Heart right ventricle (tissue), 16 donors: ENCODE data around the gene CD2. TPM values are rescaled to one million over a fixed set of nuclear protein-coding genes. Genes with fewer than 3 reads are reported as not detected.
A peak's percentile ranks its signal among the peaks of the same experiment; 100 is the strongest.

Source experiments
- ATAC-seq, 8 donors: fragments of 200-7000 bp; cut with Tn5 transposase; one replicate each; pipeline ENCODE4 v1.9.1; 2020; ENCODE audit warnings: mild to moderate bottlenecking in 8 of 8, moderate library complexity in 8 of 8, moderate number of reproducible peaks in 1 of 8
- DNase-seq, 2 donors: peaks; one replicate each; pipeline ENCODE4 v3.0.0-alpha.2; 2020
- H3K27ac ChIP-seq, 10 donors: fragments of 200-600 bp; sonication (generic) in 2 of 10; one replicate each; pipeline versions ENCODE4 v1.5.0 to v1.8.0; 2020 to 2022; ENCODE audit warnings: mild to moderate bottlenecking in 3 of 10
- H3K27me3 ChIP-seq, 7 donors: fragments of 200-600 bp; one replicate each; pipeline ENCODE4 v1.8.0; 2021 to 2022; ENCODE audit warnings: mild to moderate bottlenecking in 2 of 7
- H3K36me3 ChIP-seq, 9 donors: fragments of 200-600 bp; sonication (generic) in 1 of 9; one replicate each; pipeline versions ENCODE4 v1.5.0 to v1.8.0; 2020 to 2022; ENCODE audit warnings: mild to moderate bottlenecking in 2 of 9
- H3K4me1 ChIP-seq, 9 donors: fragments of 200-600 bp; sonication (generic) in 1 of 9; one replicate each; pipeline versions ENCODE4 v1.5.0 to v1.8.0; 2020 to 2022; ENCODE audit warnings: mild to moderate bottlenecking in 4 of 9
- H3K4me3 ChIP-seq, 10 donors: fragments of 200-600 bp; sonication (generic) in 2 of 10; one replicate each; pipeline versions ENCODE4 v1.5.0 to v1.8.0; 2020 to 2022; ENCODE audit warnings: mild to moderate bottlenecking in 7 of 10, moderate library complexity in 2 of 10
- H3K9me3 ChIP-seq, 11 donors: fragments of 200-600 bp in 10 of 11; sonication (generic) in 2 of 11; one replicate each; pipeline versions ENCODE4 v1.5.0 to v1.8.0; 2013 to 2022; ENCODE audit warnings: mild to moderate bottlenecking in 2 of 11, control low read depth in 1 of 11, moderate library complexity in 1 of 11
- WGBS, 2 donors: extraction: QIAGEN DNeasy Blood & Tissue Kit; methylation state at CpG; one replicate each; pipeline ENCODE4 v1.1.7; 2013; ENCODE audit warnings: inconsistent platforms in 1 of 2; 5-methylcytosine and 5-hydroxymethylcytosine counted together
- intact Hi-C, 10 donors: fragments of 100-400 bp; cut with DNase I; formaldehyde crosslinking; loops; one replicate each; pipeline versions ENCODE4 v1.11.1 to v1.14.2; 2022
- polyA plus RNA-seq, 2 donors: library from polyadenylated mRNA; stranded (reverse); fragments of 200-250 nt; gene quantifications; one replicate each; pipeline ENCODE4 v1.2.3, GENCODE V29; 2013
- total RNA-seq, 10 donors: library from RNA; stranded (reverse); fragmentation: NEBNext Ultra II Directional in 3 of 10; extraction: Animal tissue kit (Norgen Biotek cat#: 25700) in 3 of 10; gene quantifications; one replicate each; pipeline versions ENCODE4 v1.2.1 to v1.2.4, GENCODE V29; 2021 to 2023
- TF ChIP-seq, protein P1 (sequence below), 9 donors: fragments of 200-600 bp; sonication (generic) in 2 of 9; IDR thresholded peaks; one replicate each; pipeline versions ENCODE4 v1.5.0 to v1.8.0; 2021 to 2022; ENCODE audit warnings: antibody characterized with exemption in 9 of 9, mild to moderate bottlenecking in 5 of 9, moderate library complexity in 1 of 9
- donor health status: Arrhythmogenic right ventricular cardiomyopathy.
- donor health status: ischemic (EF 13 %, LVEDD 7.1; RV severe dilation, severe dysfunction).
- donor health status: healthy with polysubstance abuse.
- donor health status: DM: no; HTN: yes; CAD: no.
- donor health status: DM: no; HTN: no; CAD: no.
- donor health status: ischemic (EF 25% LVEDD 6.9; RV normal size, moderate dysfunction).
- donor health status: ischemic (EF 25% LVEDD 5.7; RV mildly dilated, moderate dysfunction).
- donor health status: healthy.
- donor health status: DM: yes; HTN: yes; CAD: no.
- donor health status: Ischemic cardiomyopathy.
- donor health status: ischemic (EF 35%, LVEDD 5.7; RV mildly dilated, moderate dysfunction).
- donor health status: nonischemic (EF 11% LVEDD 7.7; RV severe dilation, severe dysfunction).
- donor health status: DM: yes; HTN: yes; CAD: no.
- donor health status: PGD.
- donor health status: ischemic (EF 29% LVEDD 5.4; RV normal size, mild dysfunction).
- donor health status: nonischemic (EF 23%, LVEDD 6.1; RV moderate dilation, normal function).

Gene CD2
- total and polyA plus RNA-seq, 12 donors, result 0.20 to 6.5 (median 1.0) TPM; not detected in 3

DNA sequence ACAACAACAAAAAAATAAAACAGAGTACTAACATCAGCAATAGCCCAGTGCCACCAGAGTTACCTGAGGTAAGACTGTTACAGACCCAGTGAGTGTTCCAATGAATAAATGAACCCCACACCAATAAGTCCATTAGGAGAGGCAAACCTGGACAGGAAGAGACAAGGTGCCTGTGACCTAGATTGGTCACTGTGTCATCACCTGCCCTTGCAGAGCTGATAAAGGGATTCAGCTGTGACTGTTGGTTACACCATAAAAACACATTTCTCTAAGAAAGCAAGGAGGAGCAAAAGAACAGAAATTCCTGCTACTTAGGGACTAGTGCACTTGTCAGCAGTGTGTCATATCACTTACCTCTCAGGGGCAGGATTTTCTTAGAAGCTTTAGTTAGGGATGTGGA lies 37.5 kb downstream of the CD2 start:
- peaks cover 0 to 15% (median 0%) of the 10 kb centered on the region in 7 donors for H3K27me3 ChIP-seq
- no peaks in the 10 kb centered on the region for H3K36me3 ChIP-seq
- H3K9me3 ChIP-seq, result peaks cover 0 to 8% (median 0%) of the 10 kb centered on the region in 11 donors
- H3K4me3 ChIP-seq, result no peak overlapping the region
- TF ChIP-seq, protein P1, sequence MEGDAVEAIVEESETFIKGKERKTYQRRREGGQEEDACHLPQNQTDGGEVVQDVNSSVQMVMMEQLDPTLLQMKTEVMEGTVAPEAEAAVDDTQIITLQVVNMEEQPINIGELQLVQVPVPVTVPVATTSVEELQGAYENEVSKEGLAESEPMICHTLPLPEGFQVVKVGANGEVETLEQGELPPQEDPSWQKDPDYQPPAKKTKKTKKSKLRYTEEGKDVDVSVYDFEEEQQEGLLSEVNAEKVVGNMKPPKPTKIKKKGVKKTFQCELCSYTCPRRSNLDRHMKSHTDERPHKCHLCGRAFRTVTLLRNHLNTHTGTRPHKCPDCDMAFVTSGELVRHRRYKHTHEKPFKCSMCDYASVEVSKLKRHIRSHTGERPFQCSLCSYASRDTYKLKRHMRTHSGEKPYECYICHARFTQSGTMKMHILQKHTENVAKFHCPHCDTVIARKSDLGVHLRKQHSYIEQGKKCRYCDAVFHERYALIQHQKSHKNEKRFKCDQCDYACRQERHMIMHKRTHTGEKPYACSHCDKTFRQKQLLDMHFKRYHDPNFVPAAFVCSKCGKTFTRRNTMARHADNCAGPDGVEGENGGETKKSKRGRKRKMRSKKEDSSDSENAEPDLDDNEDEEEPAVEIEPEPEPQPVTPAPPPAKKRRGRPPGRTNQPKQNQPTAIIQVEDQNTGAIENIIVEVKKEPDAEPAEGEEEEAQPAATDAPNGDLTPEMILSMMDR (IDR thresholded peaks at IDR 0.05), result no peak
- ATAC-seq (no peak), DNase-seq (no peak)
- H3K27ac ChIP-seq, result no peak overlapping the region
- intact Hi-C loops, result no loop called here
- H3K4me1 ChIP-seq, result peaks cover 0 to 14% (median 0%) of the 10 kb centered on the region in 9 donors

DNA sequence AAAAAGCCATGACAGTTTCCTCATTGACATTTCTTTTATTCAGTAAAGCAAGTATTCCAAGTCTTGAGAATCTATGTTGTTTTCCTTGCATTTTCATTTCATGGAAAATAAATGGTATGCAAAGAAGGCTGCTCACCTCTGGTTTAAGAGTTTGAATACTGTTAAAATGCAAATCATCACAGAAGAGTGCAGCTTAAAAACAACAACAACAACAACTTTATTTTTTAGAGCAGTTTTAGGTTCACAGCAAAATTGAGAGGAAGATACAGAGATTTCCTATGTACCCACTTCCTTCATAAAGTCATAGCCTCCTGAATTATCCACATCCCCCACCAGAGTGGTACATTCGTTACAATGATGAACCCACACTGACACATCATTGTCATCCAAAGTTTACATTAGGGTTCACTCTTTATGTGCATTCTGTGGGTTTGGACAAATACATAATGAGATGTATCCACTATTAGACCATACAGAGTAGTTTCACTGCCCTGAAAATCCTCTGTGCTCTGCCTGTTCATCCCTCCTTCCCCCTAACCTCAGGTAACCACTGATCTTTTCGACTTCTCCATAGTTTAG lies 39.2 kb downstream of the CD2 start:
- 62 to 83% methylated on average over 2 of the region's 2 CpGs for WGBS, 2 donors
- DNase-seq (no peak), ATAC-seq (no peak)
- Histone ChIP-seq H3K27ac (no peak overlapping the region), H3K36me3 (no peaks in the 10 kb centered on the region), H3K9me3 (peaks cover 0 to 3% (median 0%) of the 10 kb centered on the region in 11 donors), H3K4me1 (peaks cover 0 to 14% (median 0%) of the 10 kb centered on the region in 9 donors), H3K4me3 (no peak overlapping the region), H3K27me3 (peaks cover 0 to 22% (median 0%) of the 10 kb centered on the region in 7 donors)
- TF ChIP-seq, protein P1 (IDR thresholded peaks at IDR 0.05), result no peak
- intact Hi-C loops, result no loop called here

DNA sequence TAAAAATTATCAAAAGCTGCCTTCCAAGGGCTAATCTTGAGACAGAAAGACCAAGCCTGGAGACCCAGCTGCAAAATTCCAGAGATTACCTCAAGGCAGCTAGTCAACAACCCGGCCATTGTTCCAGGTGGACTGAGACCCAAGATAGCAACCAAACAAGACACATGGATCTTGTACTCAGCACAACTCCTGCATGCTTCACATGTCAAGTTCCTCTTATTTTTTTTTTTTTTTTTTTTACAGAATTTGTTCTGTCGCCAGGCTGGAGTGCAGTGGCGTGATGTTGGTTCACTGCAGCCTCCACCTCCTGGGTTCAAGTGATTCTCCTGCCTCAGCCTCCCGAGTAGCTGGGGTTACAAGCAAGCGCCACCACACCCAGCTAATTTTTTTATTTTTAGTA lies 40.1 kb downstream of the CD2 start:
- TF ChIP-seq, protein P1 (IDR thresholded peaks at IDR 0.05), result no peak
- ATAC-seq (no peak), DNase-seq (no peak)
- Histone ChIP-seq H3K27me3 (peaks cover 0 to 22% (median 4%) of the 10 kb centered on the region in 7 donors), H3K4me3 (no peak overlapping the region), H3K9me3 (peaks cover 0 to 3% (median 0%) of the 10 kb centered on the region in 11 donors), H3K36me3 (no peaks in the 10 kb centered on the region), H3K4me1 (peaks cover 0 to 18% (median 0%) of the 10 kb centered on the region in 9 donors), H3K27ac (no peak overlapping the region)
- 72 to 85% methylated on average over 5 of the region's 5 CpGs for WGBS, 2 donors
- intact Hi-C loops, result no loop called here

DNA sequence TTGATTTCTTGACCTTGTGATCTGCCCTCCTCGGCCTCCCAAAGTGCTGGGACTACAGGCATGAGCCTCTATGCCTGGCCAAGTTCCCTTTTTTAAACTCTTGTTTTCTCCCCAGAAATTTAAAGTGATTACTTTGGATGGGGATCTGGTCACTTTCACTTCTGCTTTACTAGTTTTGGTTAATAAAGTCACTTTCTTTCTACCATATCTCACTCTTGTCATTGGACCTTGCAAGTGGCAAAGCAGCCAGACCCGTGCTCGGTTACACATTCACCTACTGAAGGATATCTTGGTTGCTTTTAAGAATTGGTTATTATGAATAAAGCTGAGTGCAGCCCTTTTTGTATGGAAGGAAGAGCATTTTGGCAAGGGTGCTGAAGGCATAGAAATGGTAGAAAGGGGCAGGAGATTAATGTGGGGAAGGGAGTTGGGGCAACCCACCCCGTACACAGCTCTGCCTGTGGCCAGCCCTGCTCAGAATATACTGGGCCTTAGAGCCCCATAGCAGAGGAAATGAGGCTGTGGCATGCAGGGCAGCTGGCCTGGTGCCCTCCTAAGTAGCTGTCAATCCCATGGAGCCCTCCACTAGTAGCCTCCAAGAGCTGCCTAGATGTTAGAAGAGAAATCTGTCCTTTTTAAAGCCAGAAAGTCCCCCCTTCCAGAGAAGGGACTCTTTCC lies 40.7 kb downstream of the CD2 start:
- H3K4me1 ChIP-seq, result peaks cover 0 to 18% (median 0%) of the 10 kb centered on the region in 9 donors
- ATAC-seq, result peak in 1 of 8 donors; percentile 55
- no peaks in the 10 kb centered on the region for H3K36me3 ChIP-seq
- H3K4me3 ChIP-seq, result no peak overlapping the region
- whole genome bisulfite sequencing, 2 donors, result 84 to 85% methylated on average over 4 of the region's 4 CpGs
- peaks cover 0 to under 1% (median 0%) of the 10 kb centered on the region in 11 donors for H3K9me3 ChIP-seq
- TF ChIP-seq, protein P1 (IDR thresholded peaks at IDR 0.05), result no peak
- H3K27me3 ChIP-seq, result peaks cover 0 to 22% (median 5%) of the 10 kb centered on the region in 7 donors
- H3K27ac ChIP-seq, result no peak overlapping the region
- intact Hi-C loops, result no loop called here
- DNase-seq, result no peak
